Suprapubic skin (tissue), 4 donors: Measurements from ENCODE around the gene CD79A.

ENCODE experiments used
- POLR2A ChIP-seq, 2 donors: fragments of 450-650 bp; IDR thresholded peaks; one replicate each; pipeline ENCODE4 v1.6.1; 2017; ENCODE audit warnings: antibody characterized with exemption in 2 of 2, mild to moderate bottlenecking in 2 of 2, moderate library complexity in 2 of 2
- POLR2AphosphoS5 ChIP-seq, 3 donors: sonication (generic); formaldehyde crosslinking; IDR thresholded peaks; one replicate each; pipeline ENCODE4 v1.6.1; 2017; ENCODE audit warnings: antibody characterized with exemption in 3 of 3
- TF ChIP-seq, protein P1 (sequence below), 2 donors: fragments of 200-600 bp in 1 of 2; fragments of 450-650 bp in 1 of 2; sonication (generic) in 1 of 2; IDR thresholded peaks; one replicate each; pipeline ENCODE4 v1.5.1; 2016 to 2019; ENCODE audit warnings: antibody characterized with exemption in 2 of 2, mild to moderate bottlenecking in 1 of 2, moderate library complexity in 1 of 2

DNA sequence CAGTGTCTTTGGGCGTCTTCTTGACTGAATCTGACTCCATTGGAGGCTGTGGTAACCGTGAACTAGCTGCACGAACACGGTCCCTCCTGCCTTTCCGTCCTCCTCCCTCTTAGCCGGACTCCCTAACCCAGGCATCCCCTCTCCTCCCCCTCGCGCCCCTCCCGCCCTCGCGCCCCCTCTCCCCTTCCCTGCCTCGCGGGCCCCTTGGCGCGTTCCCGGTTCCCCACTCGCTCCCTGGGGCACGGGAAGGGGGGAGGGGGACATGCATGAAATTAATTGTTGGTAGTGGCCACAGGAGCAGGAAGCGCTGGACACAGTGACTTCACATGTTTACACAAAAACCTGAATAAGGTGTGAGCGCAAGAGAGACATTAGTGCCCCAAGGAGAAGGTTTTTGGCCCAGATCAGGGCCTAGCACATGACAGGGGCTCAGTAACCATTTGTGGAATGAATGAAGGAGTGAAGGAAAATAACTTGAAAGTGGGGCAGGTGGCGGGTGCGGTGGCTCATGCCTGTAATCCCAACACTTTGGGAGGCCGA is 32.0 kb upstream of the CD79A start:
- TF ChIP-seq, protein P1, sequence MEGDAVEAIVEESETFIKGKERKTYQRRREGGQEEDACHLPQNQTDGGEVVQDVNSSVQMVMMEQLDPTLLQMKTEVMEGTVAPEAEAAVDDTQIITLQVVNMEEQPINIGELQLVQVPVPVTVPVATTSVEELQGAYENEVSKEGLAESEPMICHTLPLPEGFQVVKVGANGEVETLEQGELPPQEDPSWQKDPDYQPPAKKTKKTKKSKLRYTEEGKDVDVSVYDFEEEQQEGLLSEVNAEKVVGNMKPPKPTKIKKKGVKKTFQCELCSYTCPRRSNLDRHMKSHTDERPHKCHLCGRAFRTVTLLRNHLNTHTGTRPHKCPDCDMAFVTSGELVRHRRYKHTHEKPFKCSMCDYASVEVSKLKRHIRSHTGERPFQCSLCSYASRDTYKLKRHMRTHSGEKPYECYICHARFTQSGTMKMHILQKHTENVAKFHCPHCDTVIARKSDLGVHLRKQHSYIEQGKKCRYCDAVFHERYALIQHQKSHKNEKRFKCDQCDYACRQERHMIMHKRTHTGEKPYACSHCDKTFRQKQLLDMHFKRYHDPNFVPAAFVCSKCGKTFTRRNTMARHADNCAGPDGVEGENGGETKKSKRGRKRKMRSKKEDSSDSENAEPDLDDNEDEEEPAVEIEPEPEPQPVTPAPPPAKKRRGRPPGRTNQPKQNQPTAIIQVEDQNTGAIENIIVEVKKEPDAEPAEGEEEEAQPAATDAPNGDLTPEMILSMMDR (IDR thresholded peaks at IDR 0.05) = no peak
- TF ChIP-seq POLR2AphosphoS5 (IDR thresholded peaks at IDR 0.05) = no peak
- TF ChIP-seq POLR2A (IDR thresholded peaks at IDR 0.05) = no peak
